Gastrocnemius medialis (tissue), 4 donors: ENCODE measurements around the gene CCSER1. TPM values are rescaled to one million over a fixed set of nuclear protein-coding genes. Genes with fewer than 3 reads are reported as not detected.

Experiments
- ATAC-seq, 2 donors: fragments of 150-250 bp; one replicate each; pipeline ENCODE4 v1.9.1; 2016
- DNase-seq, 2 donors: peaks; one replicate each; pipeline ENCODE4 v3.0.0-alpha.2; 2019
- H3K27ac ChIP-seq, 4 donors: fragments of 200-600 bp; sonication (generic); 1 replicate in 1 of 4; 2 replicates in 3 of 4; pipeline ENCODE4 v1.5.1; 2016 to 2018; ENCODE audit warnings: mild to moderate bottlenecking in 2 of 4, moderate library complexity in 1 of 4
- H3K27me3 ChIP-seq, 3 donors: fragments of 200-600 bp; sonication (generic) in 2 of 3; 1 replicate in 1 of 3; 2 replicates in 2 of 3; pipeline versions ENCODE4 v1.5.1 to v1.6.0; 2016 to 2019; ENCODE audit warnings: mild to moderate bottlenecking in 1 of 3, moderate library complexity in 1 of 3
- H3K36me3 ChIP-seq, 2 donors: fragments of 200-600 bp; sonication (generic) in 1 of 2; one replicate each; pipeline ENCODE4 v1.5.1; 2017 to 2018
- H3K4me1 ChIP-seq, 2 donors: fragments of 200-600 bp; sonication (generic) in 1 of 2; one replicate each; pipeline ENCODE4 v1.5.1; 2016 to 2017; ENCODE audit warnings: mild to moderate bottlenecking in 2 of 2
- H3K4me3 ChIP-seq, 4 donors: fragments of 200-600 bp; sonication (generic) in 3 of 4; 1 replicate in 1 of 4; 2 replicates in 3 of 4; pipeline ENCODE4 v1.5.1; 2016 to 2019; ENCODE audit warnings: mild to moderate bottlenecking in 2 of 4
- H3K9me3 ChIP-seq, 3 donors: fragments of 200-600 bp; sonication (generic) in 2 of 3; 1 replicate in 1 of 3; 2 replicates in 2 of 3; pipeline ENCODE4 v1.5.1; 2016 to 2019
- CTCF ChIP-seq, 5 experiments: fragments of 450-650 bp in 3 of 5; fragments of 200-600 bp in 2 of 5; sonication (generic) in 2 of 5; IDR thresholded peaks in 4 of 5; conservative IDR thresholded peaks in 1 of 5; 1 replicate in 4 of 5; 2 replicates in 1 of 5; pipeline ENCODE4 v1.5.1; 2016 to 2019; ENCODE audit warnings: antibody characterized with exemption in 5 of 5, mild to moderate bottlenecking in 3 of 5, moderate library complexity in 3 of 5
- POLR2A ChIP-seq, 2 donors: fragments of 450-650 bp; IDR thresholded peaks; one replicate each; pipeline ENCODE4 v1.6.1; 2017; ENCODE audit warnings: antibody characterized with exemption in 2 of 2, mild to moderate bottlenecking in 2 of 2, moderate library complexity in 2 of 2
- in situ Hi-C, 4 donors: fragments of 200-750 bp; cut with MboI; loops; one replicate each; pipeline versions ENCODE4 v1.15.0 to v1.8.0; 2017; ENCODE audit warnings: low sequenced_read_pairs in 4 of 4
- intact Hi-C: fragments of 100-400 bp; cut with DNase I; formaldehyde crosslinking; loops from one replicate; pipeline ENCODE4 v1.15.1; 2023; ENCODE audit warnings: low total_unique reads
- total RNA-seq, 4 donors: library from RNA; depleted of rRNA; stranded (reverse); fragments of >200 nt; gene quantifications; one replicate each; pipeline versions ENCODE4 v1.1.0 to v1.2.3, GENCODE V29; 2016

Gene CCSER1
- total RNA-seq, 4 donors from 2014 or later: 0.39 to 0.83 (median 0.63) TPM

GRCh38 chr4:91118597-91118996 is 991.4 kb downstream of the CCSER1 start:
- no peaks in the 10 kb centered on the region for H3K27me3 ChIP-seq
- no peak for DNase-seq
- no peaks in the 10 kb centered on the region for H3K36me3 ChIP-seq
- no peak overlapping the region for H3K27ac ChIP-seq
- in situ Hi-C loops (no loop called here), intact Hi-C loops (no loop called here)
- TF ChIP-seq POLR2A (IDR thresholded peaks at IDR 0.05) (no peak), CTCF (IDR thresholded peaks at IDR 0.05 in 4 of 5, conservative IDR thresholded peaks at IDR 0.05 in 1 of 5) (no peak)
- H3K4me1 ChIP-seq: no peaks in the 10 kb centered on the region
- no peaks in the 10 kb centered on the region for H3K9me3 ChIP-seq
- no peak overlapping the region for H3K4me3 ChIP-seq
- ATAC-seq: no peak

GRCh38 chr4:91123742-91124141 is 996.5 kb downstream of the CCSER1 start:
- DNase-seq: no peak
- TF ChIP-seq CTCF (IDR thresholded peaks at IDR 0.05 in 4 of 5, conservative IDR thresholded peaks at IDR 0.05 in 1 of 5): no peak
- H3K4me3 ChIP-seq: no peak overlapping the region
- no peaks in the 10 kb centered on the region for H3K36me3 ChIP-seq
- H3K27ac ChIP-seq: no peak overlapping the region
- no peaks in the 10 kb centered on the region for H3K4me1 ChIP-seq
- in situ Hi-C loops (no loop called here), intact Hi-C loops (no loop called here)
- ATAC-seq: no peak
- no peaks in the 10 kb centered on the region for H3K9me3 ChIP-seq
- no peaks in the 10 kb centered on the region for H3K27me3 ChIP-seq

- TF ChIP-seq POLR2A (IDR thresholded peaks at IDR 0.05): no peak
- no peak for TF ChIP-seq CTCF (IDR thresholded peaks at IDR 0.05 in 4 of 5, conservative IDR thresholded peaks at IDR 0.05 in 1 of 5)
- Histone ChIP-seq H3K36me3 (no peaks in the 10 kb centered on the region), H3K4me1 (no peaks in the 10 kb centered on the region), H3K9me3 (no peaks in the 10 kb centered on the region), H3K27me3 (no peaks in the 10 kb centered on the region), H3K4me3 (no peak overlapping the region), H3K27ac (no peak overlapping the region)
- no peak for DNase-seq
- intact Hi-C loops: no loop called here
- in situ Hi-C loops: no loop called here
- ATAC-seq: no peak
Observed at GRCh38 chr4:91127192-91127591, 1000.0 kb downstream of the CCSER1 start.

GRCh38 chr4:91127831-91128230 is 1000.6 kb downstream of the CCSER1 start:
- in situ Hi-C loops: no loop called here
- ATAC-seq: no peak
- Histone ChIP-seq H3K36me3 (no peaks in the 10 kb centered on the region), H3K4me3 (no peak overlapping the region), H3K27me3 (no peaks in the 10 kb centered on the region), H3K4me1 (no peaks in the 10 kb centered on the region), H3K9me3 (no peaks in the 10 kb centered on the region), H3K27ac (no peak overlapping the region)
- no peak for TF ChIP-seq CTCF (IDR thresholded peaks at IDR 0.05 in 4 of 5, conservative IDR thresholded peaks at IDR 0.05 in 1 of 5)
- TF ChIP-seq POLR2A (IDR thresholded peaks at IDR 0.05): no peak
- DNase-seq: no peak
- intact Hi-C loops: no loop called here

- no peaks in the 10 kb centered on the region for H3K36me3 ChIP-seq
- no peak overlapping the region for H3K4me3 ChIP-seq
- no peaks in the 10 kb centered on the region for H3K4me1 ChIP-seq
- intact Hi-C loops (no loop called here), in situ Hi-C loops (no loop called here)
- ATAC-seq: no peak
- no peak for DNase-seq
- H3K27ac ChIP-seq: no peak overlapping the region
- H3K9me3 ChIP-seq: no peaks in the 10 kb centered on the region
- TF ChIP-seq CTCF (IDR thresholded peaks at IDR 0.05 in 4 of 5, conservative IDR thresholded peaks at IDR 0.05 in 1 of 5) (no peak), POLR2A (IDR thresholded peaks at IDR 0.05) (no peak)
- H3K27me3 ChIP-seq: no peaks in the 10 kb centered on the region
Observed at GRCh38 chr4:91128519-91128918, 1001.3 kb downstream of the CCSER1 start.
